Measurements from ENCODE around the gene TBC1D1. TPM values are rescaled to one million over a fixed set of nuclear protein-coding genes. Genes with fewer than 3 reads are reported as not detected.

TBC1D1 gene
- total RNA-seq, 1 donor from 2014 or later = 54.5 TPM

- H3K4me1 Mint-ChIP-seq (ENCODE audit: low read depth, unreplicated experiment) = peaks cover 21% of the 10 kb centered on the region
Measured at GRCh38 chr4:37978248-37978924, 87.5 kb downstream of the TBC1D1 start.

GRCh38 chr4:37980246-37980645, 89.4 kb downstream of the TBC1D1 start:
- H3K4me2 ChIP-seq (ENCODE audit: low read length) = no peak overlapping the region
- no peaks in the 10 kb centered on the region for H3K36me3 Mint-ChIP-seq (ENCODE audit: low read depth, unreplicated experiment)
- no peaks in the 10 kb centered on the region for H3K36me3 ChIP-seq (ENCODE audit: insufficient read depth, low read length)
- FAIRE-seq = no peak
- no peaks in the 10 kb centered on the region for H3K9me3 ChIP-seq (ENCODE audit: insufficient read depth, low read depth, low read length)
- no peak overlapping the region for H3K4me3 Mint-ChIP-seq (ENCODE audit: unreplicated experiment)
- no peak for TF ChIP-seq EZH2 (IDR thresholded peaks at IDR 0.05; ENCODE audit: insufficient read depth, low read length)
- TF ChIP-seq CTCF (IDR thresholded peaks at IDR 0.05; ENCODE audit: insufficient read depth, low read depth, low read length) = no peak
- H4K20me1 ChIP-seq (ENCODE audit: insufficient read depth, low read length) = peaks cover 21% of the 10 kb centered on the region
- DNase-seq (ENCODE audit: low read depth) = no peak
- H3K9ac ChIP-seq (ENCODE audit: low read length) = no peak overlapping the region
- H3K9me3 Mint-ChIP-seq (ENCODE audit: unreplicated experiment) = no peaks in the 10 kb centered on the region
- H3K4me3 ChIP-seq (ENCODE audit: insufficient read depth, low read depth, low read length) = no peak overlapping the region
- no peak overlapping the region for H2AFZ ChIP-seq (ENCODE audit: low read depth, low read length)
- H3K27ac ChIP-seq (ENCODE audit: low read depth, low read length) = no peak overlapping the region
- peaks cover 25% of the 10 kb centered on the region for H3K4me1 Mint-ChIP-seq (ENCODE audit: low read depth, unreplicated experiment)
- H3K27me3 ChIP-seq (ENCODE audit: insufficient read depth, low read length) = no peaks in the 10 kb centered on the region
- H3K4me1 ChIP-seq (ENCODE audit: insufficient read depth, low read length) = peaks cover 23% of the 10 kb centered on the region
- H3K79me2 ChIP-seq (ENCODE audit: insufficient read depth, low read length) = peaks cover 67% of the 10 kb centered on the region
- H3K27ac Mint-ChIP-seq (ENCODE audit: unreplicated experiment) = no peak overlapping the region
- no peaks in the 10 kb centered on the region for H3K27me3 Mint-ChIP-seq (ENCODE audit: low read depth, unreplicated experiment)

More at GRCh38 chr4:37978248-37978924, 87.5 kb downstream of the TBC1D1 start:
- peaks cover 23% of the 10 kb centered on the region for H3K4me1 ChIP-seq (ENCODE audit: insufficient read depth, low read length)
- Mint-ChIP-seq H3K27me3 (ENCODE audit: low read depth, unreplicated experiment) (no peaks in the 10 kb centered on the region), H3K27ac (ENCODE audit: unreplicated experiment) (no peak overlapping the region), H3K4me3 (ENCODE audit: unreplicated experiment) (peak overlapping the region; percentile 89), H3K9me3 (ENCODE audit: unreplicated experiment) (no peaks in the 10 kb centered on the region), H3K36me3 (ENCODE audit: low read depth, unreplicated experiment) (no peaks in the 10 kb centered on the region)
- H3K36me3 ChIP-seq (ENCODE audit: insufficient read depth, low read length) = no peaks in the 10 kb centered on the region
- no peaks in the 10 kb centered on the region for H3K27me3 ChIP-seq (ENCODE audit: insufficient read depth, low read length)
- H3K4me3 ChIP-seq (ENCODE audit: insufficient read depth, low read depth, low read length) = peak overlapping the region; percentile 90
- DNase-seq (ENCODE audit: low read depth) (no peak), FAIRE-seq (peak; percentile 58)
- peaks cover 21% of the 10 kb centered on the region for H4K20me1 ChIP-seq (ENCODE audit: insufficient read depth, low read length)
- H3K27ac ChIP-seq (ENCODE audit: low read depth, low read length) = peak overlapping the region; percentile 71
- H3K79me2 ChIP-seq (ENCODE audit: insufficient read depth, low read length) = peaks cover 49% of the 10 kb centered on the region
- H3K9ac ChIP-seq (ENCODE audit: low read length) = peak overlapping the region; percentile 85
- H3K9me3 ChIP-seq (ENCODE audit: insufficient read depth, low read depth, low read length) = no peaks in the 10 kb centered on the region
- peak overlapping the region; percentile 99 for H3K4me2 ChIP-seq (ENCODE audit: low read length)
- no peak for TF ChIP-seq EZH2 (IDR thresholded peaks at IDR 0.05; ENCODE audit: insufficient read depth, low read length)
- no peak for TF ChIP-seq CTCF (IDR thresholded peaks at IDR 0.05; ENCODE audit: insufficient read depth, low read depth, low read length)
- peak overlapping the region; percentile 71 for H2AFZ ChIP-seq (ENCODE audit: low read depth, low read length)

GRCh38 chr4:37981425-37981824, 90.5 kb downstream of the TBC1D1 start:
- FAIRE-seq (no peak), DNase-seq (ENCODE audit: low read depth) (no peak)
- H3K27ac Mint-ChIP-seq (ENCODE audit: unreplicated experiment) = peak overlapping the region; percentile 30
- no peaks in the 10 kb centered on the region for H3K9me3 Mint-ChIP-seq (ENCODE audit: unreplicated experiment)
- no peaks in the 10 kb centered on the region for H3K27me3 Mint-ChIP-seq (ENCODE audit: low read depth, unreplicated experiment)
- no peak overlapping the region for H3K9ac ChIP-seq (ENCODE audit: low read length)
- TF ChIP-seq CTCF (IDR thresholded peaks at IDR 0.05; ENCODE audit: insufficient read depth, low read depth, low read length) (no peak), EZH2 (IDR thresholded peaks at IDR 0.05; ENCODE audit: insufficient read depth, low read length) (no peak)
- H3K27me3 ChIP-seq (ENCODE audit: insufficient read depth, low read length) = no peaks in the 10 kb centered on the region
- H3K79me2 ChIP-seq (ENCODE audit: insufficient read depth, low read length) = peaks cover 77% of the 10 kb centered on the region
- no peaks in the 10 kb centered on the region for H3K9me3 ChIP-seq (ENCODE audit: insufficient read depth, low read depth, low read length)
- H3K4me2 ChIP-seq (ENCODE audit: low read length) = peak overlapping the region; percentile 54
- H2AFZ ChIP-seq (ENCODE audit: low read depth, low read length) = no peak overlapping the region
- H3K4me1 ChIP-seq (ENCODE audit: insufficient read depth, low read length) = peaks cover 23% of the 10 kb centered on the region
- H3K27ac ChIP-seq (ENCODE audit: low read depth, low read length) = no peak overlapping the region
- H3K36me3 Mint-ChIP-seq (ENCODE audit: low read depth, unreplicated experiment) = no peaks in the 10 kb centered on the region
- no peak overlapping the region for H3K4me3 ChIP-seq (ENCODE audit: insufficient read depth, low read depth, low read length)
- H4K20me1 ChIP-seq (ENCODE audit: insufficient read depth, low read length) = peaks cover 21% of the 10 kb centered on the region
- peak overlapping the region; percentile 24 for H3K4me3 Mint-ChIP-seq (ENCODE audit: unreplicated experiment)
- peaks cover 25% of the 10 kb centered on the region for H3K4me1 Mint-ChIP-seq (ENCODE audit: low read depth, unreplicated experiment)
- H3K36me3 ChIP-seq (ENCODE audit: insufficient read depth, low read length) = no peaks in the 10 kb centered on the region

Data from astrocyte (in vitro differentiated cells and primary cell).